GM19324 (cell line): Measurements from ENCODE around the gene ARMS2.

ENCODE experiments used
- ATAC-seq: cut with Tn5 transposase; IDR thresholded peaks from one replicate; pipeline ENCODE4 v1.9.1; 2021; ENCODE audit warnings: mild to moderate bottlenecking, moderate library complexity; ENCODE audit not compliant: unreplicated experiment, low FRiP score

ARMS2 gene

DNA sequence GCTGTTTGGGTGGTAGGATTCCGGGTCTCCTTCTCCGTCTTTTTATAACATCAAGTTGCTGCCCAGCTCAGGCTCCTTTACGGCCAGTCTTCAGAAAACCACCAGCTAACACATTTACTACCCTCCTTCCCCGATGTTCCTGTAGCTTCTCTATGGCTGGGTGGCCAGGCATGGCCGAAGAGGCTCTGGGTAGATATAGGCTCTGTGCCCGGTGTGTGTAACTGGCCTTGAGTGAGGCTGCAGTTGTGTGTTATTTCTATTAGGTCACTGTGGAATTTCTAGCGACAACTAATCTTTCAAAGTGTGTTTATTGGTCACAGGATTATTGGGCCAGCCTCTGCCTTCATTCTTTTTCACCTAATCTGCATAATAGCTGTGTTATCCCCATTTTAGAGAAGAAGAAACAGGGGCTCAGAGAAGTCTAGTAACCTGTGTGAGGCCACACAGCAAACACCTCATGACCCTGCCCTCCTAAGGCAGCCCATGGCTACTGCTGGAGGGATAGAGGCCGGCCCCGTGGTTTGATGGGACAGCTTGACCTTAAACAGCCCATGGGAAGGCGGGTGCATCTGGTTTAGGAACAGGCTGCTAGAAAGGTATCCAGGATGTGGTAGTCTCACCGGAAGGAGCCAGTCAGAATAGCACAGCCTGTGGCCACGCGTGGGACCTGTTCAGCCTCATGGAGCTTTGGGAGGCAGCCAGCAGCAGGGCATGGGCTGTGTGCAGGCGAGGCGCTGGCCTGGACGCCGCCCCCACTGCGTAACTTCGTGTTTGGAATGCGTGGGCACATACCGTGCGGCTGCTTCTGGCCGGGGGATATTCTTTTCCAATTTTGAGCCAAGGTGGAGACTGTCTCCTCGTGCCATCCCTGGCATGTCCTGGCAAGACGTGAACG is 36.6 kb downstream of the ARMS2 start:
- no peak for ATAC-seq

GRCh38 chr10:122492006-122492405 is 37.6 kb downstream of the ARMS2 start:
- no peak for ATAC-seq

DNA sequence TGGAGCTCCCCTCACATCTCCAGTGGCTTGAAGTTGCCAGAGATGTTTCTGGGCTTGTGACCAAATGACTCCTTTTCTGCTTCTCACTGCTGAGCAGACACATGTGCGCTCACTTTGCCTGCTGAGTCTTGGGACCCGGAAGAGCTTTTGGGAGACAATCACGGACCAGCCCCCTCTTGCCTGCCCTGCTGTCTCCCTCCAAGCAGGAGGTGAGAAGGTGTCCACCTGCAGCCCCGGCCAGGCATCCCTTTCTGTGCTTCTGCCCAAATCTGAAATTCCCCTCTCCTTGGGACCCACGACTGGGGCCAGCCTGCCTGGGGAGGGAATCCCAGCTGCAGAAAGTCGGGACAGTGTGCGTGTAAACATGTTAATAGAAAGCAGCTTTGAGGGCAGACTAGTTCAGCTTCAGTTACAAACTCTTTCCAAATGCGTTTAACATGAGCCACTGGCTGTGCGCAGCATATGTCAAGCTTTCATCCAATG is 38.6 kb downstream of the ARMS2 start:
- no peak for ATAC-seq

- ATAC-seq: no peak
Measured at GRCh38 chr10:122493761-122494160, 39.3 kb downstream of the ARMS2 start.

- no peak for ATAC-seq
Measured at GRCh38 chr10:122494173-122494820, 39.8 kb downstream of the ARMS2 start.

GRCh38 chr10:122494833-122495232 is 40.4 kb downstream of the ARMS2 start:
- ATAC-seq: no peak

- no peak for ATAC-seq
Measured at GRCh38 chr10:122495406-122496340, 41.2 kb downstream of the ARMS2 start.

- no peak for ATAC-seq
Measured at GRCh38 chr10:122497241-122497640, 42.8 kb downstream of the ARMS2 start.

GRCh38 chr10:122498521-122498920 is 44.1 kb downstream of the ARMS2 start:
- no peak for ATAC-seq

DNA sequence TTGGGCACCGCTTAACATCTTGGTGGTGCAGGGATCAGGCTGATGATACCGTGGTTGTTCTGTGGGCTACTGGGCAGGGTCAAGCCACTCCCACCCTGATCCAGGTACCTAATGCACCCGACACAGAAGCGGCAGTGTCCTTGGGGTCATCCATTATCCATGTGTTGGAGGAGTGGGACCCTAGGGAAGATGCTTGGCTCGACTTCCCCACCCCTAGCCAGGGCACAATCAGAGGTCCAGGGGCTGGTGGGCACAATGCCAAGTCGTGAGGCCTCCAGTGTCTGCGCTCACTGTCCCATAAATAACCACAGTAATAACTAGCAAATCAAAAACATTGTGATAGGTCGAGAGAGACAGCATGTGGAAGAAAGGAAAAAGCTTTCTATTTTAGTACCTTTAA is 44.6 kb downstream of the ARMS2 start:
- ATAC-seq: no peak

DNA sequence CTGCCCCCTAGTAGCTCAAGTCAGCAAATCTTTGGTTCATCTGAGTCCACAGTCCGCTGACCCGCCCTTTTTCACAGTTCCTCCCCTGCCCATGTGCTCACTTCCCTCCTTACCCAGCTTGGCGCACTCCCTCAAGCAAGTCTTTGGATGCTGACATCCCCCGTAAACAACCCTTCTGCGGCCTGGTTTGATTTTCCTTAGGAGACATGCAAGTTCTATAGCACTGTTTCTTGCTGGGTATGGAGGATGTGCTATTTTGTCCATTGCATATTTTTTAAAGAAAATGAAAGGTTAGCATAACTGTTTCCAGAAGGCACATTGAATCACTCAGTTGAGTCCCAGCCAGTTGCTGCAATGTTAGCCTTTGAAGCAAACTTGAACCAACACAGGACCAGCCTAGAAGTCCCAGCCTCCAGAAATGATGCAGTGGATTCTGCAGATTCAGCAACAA is 45.1 kb downstream of the ARMS2 start:
- ATAC-seq: no peak

DNA sequence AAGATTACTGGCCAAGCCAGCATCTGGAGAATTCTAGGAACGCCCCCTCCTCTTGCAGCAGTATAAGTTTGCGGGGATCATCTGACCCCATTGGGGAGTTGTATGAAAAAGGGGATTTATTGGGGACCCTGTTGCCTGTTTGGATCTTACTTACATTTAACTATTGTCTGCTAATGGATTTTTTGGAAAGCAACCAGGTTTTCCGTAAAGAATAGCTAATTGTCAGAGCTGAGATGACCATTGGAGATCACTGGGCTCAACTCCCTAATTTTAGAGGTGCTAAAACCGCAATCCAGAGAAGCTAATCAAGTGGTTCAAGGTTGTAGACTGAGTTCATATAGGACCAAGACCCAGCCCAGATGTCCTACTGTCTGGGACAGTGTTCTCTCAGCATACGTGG is 45.7 kb downstream of the ARMS2 start:
- no peak for ATAC-seq

GRCh38 chr10:122500726-122501125 is 46.3 kb downstream of the ARMS2 start:
- no peak for ATAC-seq

GRCh38 chr10:122503012-122503411 is 48.6 kb downstream of the ARMS2 start:
- ATAC-seq: no peak

DNA sequence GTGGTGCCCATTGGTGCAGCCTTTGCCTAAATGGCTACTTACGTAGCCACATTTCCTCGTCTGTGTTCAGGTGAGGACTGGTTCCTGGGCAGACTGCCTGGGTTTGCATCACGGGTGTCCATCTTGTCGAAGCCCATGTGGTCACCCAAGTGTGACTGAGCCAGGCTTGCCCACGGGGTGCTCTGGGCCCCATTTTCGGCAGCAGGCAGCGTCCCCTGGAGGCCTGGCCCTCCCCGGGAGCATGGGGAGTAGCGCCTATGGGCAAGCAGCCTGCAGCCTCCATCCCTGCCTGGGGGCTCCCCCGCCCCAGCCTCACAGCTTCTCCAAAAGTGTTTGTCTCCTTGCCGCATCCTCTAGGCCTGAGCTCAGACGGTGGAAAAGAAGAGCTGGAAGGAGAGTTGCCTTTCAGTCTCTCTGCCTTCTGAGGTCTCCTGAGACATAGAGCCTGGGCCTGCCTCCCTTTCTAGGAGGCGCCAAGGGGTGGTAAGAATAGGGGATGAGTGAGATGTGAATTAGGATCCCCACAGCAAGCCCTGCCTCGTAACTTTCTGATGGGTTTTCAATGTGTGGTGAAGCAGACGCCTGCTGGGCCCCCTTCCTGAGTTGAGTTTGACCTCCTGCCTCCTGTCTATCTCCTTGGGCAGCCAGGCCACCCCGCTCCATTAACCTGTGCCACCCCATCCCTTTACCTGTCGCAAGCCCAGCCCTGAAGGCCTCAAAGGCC is 49.6 kb downstream of the ARMS2 start:
- no peak for ATAC-seq

DNA sequence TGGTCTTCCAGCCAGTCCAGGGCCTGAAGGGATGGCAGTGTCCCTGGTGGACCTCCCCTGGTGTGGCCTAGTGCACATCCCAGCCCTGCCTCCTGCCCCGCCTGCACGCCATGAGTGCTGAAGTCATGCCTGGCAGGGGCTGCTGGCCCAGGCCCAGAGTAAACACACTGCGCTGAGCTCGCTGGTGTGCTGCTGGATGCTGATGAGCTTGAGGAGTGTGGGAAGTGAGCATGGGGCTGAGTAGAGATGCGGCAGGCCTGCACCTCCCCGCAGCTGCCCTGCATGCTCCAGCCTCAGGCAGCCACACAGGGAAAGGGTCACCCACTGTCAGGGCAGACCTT is 50.1 kb downstream of the ARMS2 start:
- ATAC-seq: no peak

GRCh38 chr10:122505011-122505410 is 50.6 kb downstream of the ARMS2 start:
- no peak for ATAC-seq

- no peak for ATAC-seq
Measured at GRCh38 chr10:122505885-122506645, 51.6 kb downstream of the ARMS2 start.
